HG03280 (cell line): ENCODE data around the gene CSAD.

Experiments used
- ATAC-seq: cut with Tn5 transposase; IDR thresholded peaks from one replicate; pipeline ENCODE4 v1.9.1; 2021; ENCODE audit warnings: mild to moderate bottlenecking, moderate library complexity; ENCODE audit not compliant: unreplicated experiment

Gene CSAD

DNA sequence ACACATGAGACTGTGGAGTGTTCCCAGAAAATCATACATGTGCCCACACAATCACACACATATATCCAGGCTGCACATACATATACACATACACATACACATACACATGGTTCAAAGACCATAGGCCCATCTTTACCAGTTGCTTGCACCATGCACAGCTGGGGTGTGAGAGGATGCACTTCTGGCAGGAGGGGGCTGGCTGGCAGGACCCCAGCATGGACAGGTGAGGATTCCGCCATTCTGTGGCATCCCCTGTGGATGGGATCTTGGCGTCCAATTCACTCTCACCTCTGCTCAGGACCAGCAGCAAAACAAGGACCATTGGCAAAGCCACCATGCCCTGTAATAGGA, 19.4 kb upstream of the CSAD start:
- ATAC-seq = peak; percentile 19

DNA sequence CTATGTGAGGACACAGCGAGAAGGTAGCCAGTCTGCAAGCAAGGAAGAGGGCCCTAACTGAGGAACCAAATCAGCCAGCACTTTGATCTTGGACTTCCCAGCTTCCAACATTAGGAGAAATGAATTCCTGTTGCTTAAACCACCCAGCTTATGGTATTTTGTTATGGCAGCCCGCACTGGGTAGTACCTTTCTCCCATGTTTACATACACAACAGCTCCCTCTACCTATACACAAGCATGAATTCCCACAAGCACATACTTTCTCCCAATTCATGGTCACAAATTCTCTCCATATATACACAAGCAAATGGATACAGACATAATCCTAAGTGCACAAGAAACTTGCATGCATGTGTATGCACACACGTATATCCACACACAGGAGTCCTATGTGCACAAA, 19.0 kb upstream of the CSAD start:
- ATAC-seq = no peak

DNA sequence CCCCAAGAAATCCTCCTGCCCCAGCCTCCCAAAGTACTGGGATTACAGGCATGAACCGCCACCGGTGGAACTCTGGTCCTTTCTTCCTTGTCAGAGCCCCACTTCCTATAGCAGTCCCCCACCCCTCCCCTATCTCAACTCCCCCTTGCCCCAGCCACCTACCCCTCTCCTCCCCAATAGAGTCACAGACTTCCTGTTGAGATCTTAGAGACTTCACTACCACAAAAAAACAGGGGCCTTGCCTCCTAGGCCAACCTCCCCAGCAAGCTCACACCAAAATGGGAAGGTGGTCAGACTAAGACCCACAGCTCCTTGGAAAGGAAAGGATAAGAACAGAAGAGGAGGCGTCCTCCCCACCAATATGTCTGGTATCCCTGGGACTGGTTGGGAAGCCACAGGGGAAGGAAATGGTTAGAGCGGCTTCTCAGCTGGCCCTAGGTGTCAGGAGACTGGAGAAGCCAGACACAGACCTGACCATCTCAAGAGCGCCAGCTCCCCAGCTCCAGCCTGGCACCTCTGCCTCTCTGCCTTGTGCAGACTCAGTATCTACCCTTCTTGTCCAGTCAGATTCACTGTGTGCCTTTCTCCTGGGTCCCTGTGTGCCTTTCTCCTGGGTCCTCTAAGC, 17.9 kb upstream of the CSAD start:
- no peak for ATAC-seq

DNA sequence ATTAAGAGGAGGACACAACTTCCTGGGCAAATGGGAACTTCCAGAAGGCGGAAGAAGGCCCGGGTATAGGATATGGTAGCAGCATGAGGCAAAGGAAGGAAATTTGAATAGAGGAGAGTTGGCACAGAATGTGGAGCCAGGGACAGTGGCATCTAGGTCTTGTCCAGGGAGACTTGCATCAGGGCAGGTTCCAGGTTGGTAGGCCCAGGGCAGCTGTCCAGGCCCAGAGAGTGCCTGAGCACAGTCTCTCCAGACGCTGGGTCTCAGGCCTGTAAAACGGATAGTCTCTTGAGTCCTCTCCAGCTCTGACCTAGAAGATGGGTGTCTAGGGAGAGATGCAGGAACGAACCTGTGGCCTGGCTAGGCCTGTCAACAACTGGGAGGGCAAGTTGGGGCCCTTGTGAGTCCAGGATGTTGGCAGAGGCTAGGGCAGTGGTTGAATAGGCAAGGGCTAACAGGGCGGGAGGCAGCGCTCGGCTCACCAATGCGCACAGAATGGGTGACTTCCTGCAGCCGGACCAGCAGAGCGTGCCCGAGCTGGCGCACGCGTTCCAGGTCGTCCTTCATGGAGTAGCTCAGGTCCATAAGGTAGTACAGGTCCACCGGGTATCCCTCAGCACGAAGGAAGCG, 16.4 kb upstream of the CSAD start:
- no peak for ATAC-seq

DNA sequence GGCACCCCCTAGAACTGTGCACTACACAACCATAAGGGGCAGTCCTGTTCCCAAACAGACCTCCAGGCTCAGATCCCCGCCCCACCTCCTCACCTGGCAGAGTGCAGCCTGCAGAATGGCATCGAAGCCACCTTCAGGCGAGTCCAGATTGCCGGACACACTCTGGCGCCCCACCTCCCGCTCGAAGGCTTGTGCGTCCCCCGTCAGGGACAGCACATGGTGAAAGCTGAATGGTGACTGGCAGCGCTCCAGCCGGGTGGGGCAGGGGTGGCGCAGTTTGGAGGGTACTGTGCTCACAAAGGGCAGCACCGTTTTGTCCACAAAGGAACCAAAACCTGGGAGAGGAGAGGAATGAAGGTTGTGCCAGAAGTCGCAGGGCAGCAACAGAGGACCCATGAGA, 15.8 kb upstream of the CSAD start:
- ATAC-seq = no peak

DNA sequence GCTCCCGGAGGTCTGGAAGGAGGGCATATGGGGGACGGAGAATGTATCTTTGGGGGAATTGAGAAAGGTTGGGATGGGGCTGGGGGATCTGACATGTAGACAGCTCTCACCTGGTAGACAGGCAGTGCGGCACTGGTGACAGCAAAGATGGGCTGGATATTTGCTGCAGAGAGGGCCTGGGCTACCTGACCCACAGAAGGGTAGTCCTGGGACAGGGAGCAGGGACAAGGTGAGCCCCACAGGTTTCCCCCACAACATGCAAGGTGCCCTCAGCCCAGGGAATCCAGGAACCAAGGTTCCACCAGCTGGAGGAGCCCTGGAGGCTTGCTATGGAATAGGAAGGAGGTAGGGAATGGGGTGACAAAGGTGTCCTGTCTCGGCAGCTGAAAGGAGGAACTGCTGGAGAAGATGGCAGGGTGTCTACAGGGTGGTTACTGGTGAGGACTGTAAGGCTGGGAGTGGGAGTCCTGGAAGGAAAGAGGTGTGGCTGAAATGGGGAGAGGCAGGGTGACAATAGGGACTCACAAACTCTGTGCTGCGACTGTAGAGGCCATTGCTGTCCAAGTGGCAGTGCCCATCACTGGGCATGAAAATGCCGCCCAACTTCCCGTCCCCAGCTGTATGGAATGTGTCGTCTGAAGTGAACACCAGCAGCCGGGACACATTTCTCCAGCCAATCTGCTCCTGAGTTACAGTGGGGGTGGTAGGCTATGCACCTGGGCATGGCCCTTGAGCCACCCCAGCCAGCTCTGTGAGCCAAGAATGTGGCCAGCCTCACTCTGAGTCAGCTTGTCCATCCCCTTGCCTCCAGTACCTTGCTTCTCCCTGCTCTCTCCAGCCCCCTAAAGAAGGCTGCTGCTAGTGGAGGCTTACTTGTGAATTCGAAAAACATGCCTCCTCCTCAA, 15.0 kb upstream of the CSAD start:
- no peak for ATAC-seq

DNA sequence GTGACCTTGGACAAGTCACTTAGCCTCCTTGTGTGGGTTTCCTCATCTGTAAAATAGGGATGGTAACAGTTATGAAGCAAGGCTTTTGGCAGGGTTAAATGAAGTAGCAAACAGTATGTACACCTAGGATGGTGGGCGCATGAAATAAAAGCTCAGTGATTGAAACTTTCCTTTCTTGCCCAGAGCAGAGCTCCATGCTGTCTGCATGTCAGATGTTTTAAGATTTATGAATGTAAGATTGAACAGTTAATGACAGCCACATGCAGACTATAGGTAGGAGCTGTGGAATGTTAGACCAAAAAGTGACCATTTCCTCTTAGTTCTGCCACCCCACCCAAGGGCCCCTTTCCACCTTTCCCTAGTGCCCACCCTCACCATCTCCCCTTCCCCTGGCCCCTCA, 14.2 kb upstream of the CSAD start:
- ATAC-seq = no peak

DNA sequence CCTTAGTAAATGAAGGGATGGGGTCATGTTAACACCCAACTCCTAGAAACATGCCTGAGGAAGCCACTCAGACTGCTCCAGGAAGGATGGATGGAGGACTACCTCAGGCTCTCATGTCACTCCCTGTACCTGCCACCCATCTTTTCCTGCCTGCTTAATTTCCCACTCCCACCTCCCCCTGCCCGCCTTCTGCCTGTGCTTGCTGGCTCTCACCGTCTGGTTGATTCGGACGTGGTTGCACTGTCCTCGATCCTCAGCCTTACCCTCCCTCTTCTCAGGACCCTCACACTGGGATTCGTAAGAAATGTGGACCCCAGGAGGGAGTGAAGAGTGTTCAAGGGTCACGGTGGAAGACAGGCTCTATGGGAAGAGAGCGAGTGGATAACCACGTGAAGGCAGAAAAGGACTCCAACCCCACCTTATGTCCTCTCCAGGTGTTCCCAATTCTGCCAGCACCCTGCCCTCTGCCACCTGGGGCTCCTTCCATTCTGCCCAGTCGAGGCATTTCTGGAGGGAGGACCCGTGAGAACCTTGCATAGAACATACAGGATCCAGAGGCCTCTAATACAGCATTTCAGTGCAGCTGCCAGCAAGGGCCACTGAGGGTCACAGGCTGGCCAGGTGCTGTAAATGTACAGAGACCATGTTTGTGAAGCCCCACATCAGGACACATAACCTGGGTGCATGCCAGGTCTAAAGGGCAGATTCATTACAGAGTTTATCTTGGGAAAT, 13.4 kb upstream of the CSAD start:
- no peak for ATAC-seq

DNA sequence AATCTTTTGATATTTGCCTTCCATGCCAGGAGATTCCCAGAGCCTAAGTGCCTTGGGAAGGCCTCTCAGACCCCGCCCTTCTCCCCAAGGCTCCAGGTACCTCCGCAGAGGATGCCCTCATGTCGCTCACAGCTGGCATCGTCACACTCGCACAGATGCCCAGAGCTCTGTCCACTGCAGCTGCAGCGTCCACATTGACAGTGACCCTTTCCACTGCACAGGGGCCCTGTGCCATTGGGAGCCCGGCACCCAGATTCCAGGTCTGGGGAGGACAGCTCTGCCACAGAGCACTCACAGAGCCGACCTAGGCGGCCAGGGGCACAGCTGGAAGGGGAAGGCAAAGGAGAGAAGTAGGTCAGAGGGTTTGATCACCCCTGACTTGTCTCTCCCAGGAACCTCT, 12.3 kb upstream of the CSAD start:
- ATAC-seq = no peak

DNA sequence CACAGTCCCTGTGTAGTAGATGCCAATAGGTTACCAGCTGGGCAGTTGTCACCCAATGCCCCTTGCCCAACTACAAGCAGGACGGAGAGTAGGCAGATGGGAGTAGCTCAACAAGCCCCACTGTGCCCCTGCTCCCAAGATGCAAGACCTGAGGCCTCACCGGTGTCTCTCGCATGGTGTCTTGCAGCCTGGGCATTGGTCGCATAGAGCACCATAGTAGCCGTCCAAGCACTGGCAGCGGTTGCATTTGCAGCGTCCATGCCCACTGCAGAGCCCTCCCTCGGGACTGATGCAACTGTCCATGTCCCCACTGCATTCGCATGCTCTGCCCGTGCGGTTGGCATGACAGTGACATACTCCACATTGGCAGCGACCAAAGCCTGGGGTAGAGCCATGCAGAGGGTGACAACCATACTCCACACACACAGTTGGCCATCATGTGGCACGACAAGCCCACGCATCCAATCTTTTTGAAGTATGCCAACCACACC, 11.9 kb upstream of the CSAD start:
- no peak for ATAC-seq

DNA sequence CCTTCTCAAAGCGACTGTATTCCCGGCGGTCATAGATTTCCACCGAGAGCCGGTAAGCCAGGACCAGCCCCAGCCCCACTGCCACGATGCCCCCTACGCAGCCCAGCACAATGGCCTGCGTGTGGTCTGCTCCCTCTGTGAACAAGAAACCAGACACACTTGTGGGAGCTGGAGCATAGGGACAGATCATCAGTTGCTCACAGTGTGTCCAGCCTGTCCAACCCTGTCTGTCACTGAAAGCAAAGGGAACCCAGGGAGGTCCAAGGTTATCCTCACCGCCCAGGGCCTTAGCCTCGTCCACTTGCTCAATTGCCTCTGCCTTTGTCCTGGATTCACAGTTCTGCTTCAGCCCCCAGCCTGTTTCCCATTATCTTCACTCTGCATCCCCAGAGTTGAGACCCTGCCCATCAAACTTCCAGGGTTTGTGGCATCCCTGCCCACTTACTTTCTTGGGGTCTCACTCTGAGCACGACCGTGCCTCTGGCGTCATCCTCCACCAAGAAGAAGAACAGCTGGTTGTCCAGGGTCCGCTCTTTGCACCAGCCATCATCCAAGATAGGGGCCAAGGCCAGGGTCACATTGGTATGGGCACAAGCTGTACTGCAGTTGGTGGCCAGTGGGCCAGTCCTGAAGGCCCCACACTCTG, 11.3 kb upstream of the CSAD start:
- ATAC-seq = no peak

DNA sequence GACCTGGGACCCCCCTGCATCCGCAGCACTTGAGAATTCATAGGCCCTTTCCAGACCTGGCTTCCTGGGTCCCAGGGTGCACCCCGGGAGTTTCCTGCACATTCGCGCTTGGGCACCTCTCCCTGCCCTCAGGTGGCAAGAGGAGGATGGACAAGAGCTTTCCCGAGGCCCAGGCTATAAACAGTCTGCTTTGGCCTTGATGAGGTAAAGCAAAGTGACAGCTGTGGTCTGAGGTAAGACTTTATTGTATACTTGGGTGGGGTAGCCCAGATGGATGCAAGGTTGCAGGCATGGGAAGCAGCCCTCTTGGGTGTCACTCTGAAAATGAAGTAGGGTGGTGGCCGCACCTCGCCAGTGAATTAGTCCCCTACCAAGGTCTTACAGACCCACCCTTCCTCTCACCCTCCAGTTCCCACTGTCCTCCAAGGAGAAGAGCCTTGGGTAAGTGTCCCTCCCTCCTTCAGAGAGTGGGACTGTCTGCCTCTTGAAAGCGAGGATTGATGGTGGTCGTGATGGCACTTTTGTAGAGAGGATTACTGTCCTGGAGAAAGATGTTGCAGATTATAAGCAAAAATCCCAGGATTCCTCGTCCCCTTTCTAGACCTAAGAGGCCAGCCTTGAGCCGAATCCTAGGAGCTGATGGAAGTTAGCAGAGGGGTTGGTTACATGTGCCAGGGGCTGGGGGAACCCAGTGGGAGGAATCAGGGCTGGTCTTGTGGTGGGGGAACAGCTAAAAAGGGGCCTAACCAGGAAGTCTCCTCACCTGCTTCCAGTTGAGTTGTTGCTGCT, 10.6 kb upstream of the CSAD start:
- ATAC-seq = no peak

DNA sequence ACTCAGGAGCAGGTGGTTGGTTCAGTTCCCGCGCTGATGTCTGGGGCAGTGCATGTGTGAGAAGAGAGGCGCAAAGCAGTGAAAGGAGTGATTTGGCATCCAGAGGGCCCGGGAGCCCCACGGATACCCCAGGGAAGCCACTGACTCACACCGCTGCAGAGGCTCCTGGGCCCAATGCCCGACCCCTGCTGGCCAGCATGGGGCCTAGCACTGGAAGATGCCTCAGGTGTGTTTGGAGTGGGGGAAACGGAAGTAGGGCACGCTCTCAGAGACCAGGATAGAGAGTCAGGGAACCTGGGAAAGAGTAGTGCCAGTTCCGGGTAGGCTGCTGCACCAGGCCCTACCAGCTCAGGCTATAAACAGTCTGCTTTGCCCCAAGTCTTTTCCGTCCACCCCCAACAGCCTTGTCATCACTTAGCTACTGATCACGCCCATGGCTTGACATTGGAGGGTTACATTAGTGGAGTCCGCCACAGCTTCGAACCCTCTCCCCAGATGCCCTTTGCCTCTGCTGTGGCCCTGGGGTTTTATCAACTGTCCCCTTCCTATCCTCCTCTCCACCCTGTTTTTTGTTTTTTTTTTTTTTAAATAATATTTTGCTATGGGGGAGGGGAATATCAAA, 9.5 kb upstream of the CSAD start:
- ATAC-seq = no peak

DNA sequence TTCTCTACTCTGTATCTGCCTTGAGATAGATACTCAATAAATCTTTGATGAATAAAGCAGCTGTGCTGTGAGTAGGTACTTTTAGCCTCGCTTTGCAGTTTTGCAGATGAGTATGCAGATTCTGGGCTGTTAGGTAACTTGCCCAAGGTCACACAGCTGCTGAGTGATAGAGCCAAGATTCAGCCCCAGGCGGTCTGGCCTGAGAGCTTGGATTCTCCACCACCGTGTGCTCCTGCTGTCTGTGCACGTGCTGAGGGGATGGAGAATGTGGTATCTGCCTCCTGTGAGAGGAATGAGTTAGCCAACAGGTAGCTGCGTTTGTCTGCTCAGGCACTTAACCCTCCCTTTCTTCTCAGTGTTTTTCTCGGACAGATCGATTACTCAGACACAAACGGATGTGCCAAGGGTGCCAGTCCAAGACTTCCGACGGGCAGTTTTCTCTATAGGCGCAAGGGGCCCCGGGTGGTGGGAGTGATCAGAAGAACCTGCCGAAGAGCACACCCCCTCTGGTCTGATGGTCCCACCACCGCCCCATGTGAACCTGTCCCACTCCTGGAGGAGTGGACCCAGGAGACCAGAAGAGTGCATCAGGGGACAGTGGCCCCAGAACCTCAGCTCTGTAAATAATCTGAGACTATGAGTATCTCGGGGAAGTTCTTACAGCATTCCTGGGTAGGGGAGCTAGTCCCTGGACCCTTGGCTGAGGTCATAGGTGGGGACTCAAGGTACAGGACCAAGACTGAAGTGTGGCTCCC, 6.6 kb upstream of the CSAD start:
- no peak for ATAC-seq

DNA sequence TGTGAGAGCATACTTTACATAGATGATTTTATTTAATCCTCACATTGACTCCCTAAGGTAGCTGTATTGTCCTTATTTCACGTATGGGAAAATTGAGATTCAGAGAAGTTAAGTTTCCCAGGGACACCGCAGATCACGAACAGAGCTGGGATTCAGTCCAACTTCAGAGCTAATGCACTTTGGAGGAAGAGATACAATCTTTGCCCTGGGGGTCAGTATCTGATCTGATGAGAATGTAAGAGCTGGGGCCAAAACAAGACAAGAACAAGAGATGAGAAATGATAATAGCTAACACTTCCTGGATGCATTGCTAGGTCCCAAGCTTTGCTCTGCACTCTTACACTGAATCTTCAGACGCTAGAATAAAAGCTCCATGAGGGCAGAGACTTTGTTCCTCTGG, 6.0 kb upstream of the CSAD start:
- no peak for ATAC-seq

DNA sequence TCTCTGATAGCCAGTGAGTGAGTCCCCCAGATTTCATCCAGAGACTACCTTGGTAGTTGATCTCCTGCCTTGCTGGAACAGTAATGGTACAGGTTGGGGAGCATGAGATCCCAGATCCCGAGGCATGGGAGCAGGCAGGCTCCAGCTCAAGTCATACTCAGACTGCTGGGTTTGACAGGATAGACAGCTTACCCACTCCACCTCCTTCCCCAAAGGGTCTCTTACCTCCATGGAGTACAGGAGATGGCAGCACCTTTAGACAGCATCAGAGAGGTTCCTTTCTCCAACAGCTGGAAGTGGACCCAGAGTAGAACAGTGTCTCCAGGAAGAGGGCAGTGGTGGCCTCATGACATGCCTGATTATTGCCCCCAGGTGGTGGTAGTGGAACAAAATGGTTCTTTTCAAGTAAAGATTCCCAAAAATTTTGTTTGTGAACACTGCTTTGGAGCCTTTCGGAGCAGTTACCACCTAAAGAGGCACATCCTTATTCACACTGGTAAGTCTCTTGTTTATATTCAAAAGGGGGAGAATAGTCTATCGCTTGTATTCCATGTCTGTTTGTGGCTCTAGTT, 4.9 kb upstream of the CSAD start:
- ATAC-seq = no peak

DNA sequence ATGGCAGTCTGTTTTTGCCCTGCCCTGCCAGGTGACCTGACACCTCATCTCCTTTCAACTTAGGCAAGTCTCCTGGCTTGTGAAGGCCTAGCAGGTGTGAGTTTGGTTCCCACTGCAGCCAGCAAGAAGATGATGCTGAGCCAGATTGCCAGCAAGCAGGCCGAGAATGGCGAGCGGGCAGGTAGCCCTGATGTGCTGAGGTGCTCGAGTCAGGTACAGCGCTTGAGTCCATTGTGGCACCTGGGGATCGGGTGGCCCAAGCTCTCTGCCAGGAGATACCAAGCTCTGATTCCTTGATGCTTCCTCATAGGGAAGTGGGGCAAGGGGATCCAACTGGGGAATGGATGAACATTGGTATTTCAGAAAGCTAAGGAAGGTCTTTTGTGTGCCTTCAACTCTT, 4.1 kb upstream of the CSAD start:
- no peak for ATAC-seq

DNA sequence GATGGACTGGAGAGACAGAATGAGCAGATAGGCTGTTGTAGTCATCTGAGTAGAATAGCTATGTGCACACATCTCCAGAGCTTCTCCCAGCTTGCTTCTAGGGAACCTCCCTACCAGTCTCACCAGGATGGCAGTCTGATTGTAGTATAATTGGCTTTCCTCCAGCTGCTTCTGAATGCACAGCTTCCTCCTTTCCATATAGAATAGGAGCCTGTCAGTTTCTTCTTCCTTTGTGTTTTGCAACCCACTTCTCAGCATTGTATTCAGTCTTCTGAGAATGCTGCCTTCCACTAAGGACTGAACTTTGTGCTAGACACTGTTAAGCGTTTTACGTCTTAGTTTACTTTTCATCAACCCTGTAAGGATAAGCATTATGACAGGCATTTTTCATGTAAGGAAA, 2.2 kb upstream of the CSAD start:
- ATAC-seq = no peak

DNA sequence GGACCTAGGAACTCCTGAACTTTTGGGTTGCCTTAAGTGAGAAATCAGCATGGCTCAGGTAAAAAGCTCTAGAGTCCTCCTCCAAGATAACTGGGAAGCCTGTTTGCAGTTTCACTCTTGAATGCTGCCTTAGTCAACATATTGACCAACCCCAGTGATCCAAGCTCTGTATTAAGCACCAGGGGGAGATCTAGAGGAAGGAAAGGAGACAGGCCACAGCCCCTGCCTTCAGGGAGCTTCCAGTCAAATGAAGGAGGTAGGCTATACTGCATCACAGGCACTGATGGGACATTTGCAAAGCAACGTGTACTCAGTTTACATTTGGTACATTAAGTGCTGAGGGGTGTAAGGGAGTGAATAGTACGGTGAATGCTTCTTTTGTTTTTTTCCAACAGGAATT, 1.2 kb upstream of the CSAD start:
- ATAC-seq = no peak
